ENCODE data around the gene ATP6V0B.

Gene ATP6V0B

DNA sequence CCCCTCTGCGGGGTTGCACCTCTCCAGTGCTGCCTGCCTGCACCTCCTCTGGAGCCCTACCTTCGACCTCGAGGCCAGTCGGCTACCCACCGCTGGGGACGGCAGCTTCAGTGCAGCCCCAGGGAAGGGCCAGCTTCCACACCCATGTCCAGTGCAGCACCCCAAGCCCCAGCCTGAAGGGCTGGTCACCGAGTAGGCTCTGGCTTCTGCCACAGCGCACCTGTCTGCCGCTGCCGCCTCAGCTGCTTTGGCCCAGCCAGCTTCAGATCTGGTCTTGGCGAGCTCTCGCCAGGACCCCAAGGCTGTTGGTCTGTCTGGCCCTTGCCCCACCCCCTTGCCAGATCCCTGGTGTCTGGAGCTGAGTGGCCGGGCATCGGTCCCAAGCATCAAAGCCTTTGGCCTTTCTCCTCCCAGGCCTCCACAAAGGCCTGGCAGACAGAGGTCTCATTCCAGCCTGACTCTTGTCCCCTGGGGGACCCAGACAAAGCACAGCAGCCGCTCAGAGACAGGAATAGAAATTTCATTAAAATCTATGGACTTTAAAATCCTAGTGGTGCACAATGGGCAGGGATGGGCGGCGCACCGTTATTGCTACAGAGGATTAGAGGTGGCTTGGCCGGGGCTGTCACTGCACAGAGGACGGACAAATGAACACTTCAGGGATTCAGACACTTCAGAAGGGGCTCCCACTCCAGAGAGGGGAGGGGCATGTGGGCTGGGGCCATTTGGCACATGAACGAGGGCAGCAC is 21.4 kb downstream of the ATP6V0B start:
- ChIA-PET CTCF (interaction anchor here (1.2 to 1.4 kb wide), 2 partner anchors 18 to 52 kb away, joined by 5 to 6 read pairs; no protein-coding TSS in a partner anchor), POLR2A (no interaction called here)
- TF ChIP-seq ZNF384 (IDR thresholded peaks at IDR 0.05) (no peak), SUZ12 (IDR thresholded peaks at IDR 0.05) (no peak), FOXM1 (IDR thresholded peaks at IDR 0.05; ENCODE audit: borderline replicate concordance) (no peak), CTBP1 (IDR thresholded peaks at IDR 0.05; ENCODE audit: borderline replicate concordance) (no peak), BHLHE40 (IDR thresholded peaks at IDR 0.05; ENCODE audit: borderline replicate concordance) (no peak), SP1 (IDR thresholded peaks at IDR 0.05) (no peak), HDGF (IDR thresholded peaks at IDR 0.05; ENCODE audit: borderline replicate concordance) (no peak), FOXK2 (IDR thresholded peaks at IDR 0.05) (no peak), TARDBP (IDR thresholded peaks at IDR 0.05) (no peak), LEF1 (IDR thresholded peaks at IDR 0.05; ENCODE audit: borderline replicate concordance) (no peak), FOXA1 (IDR thresholded peaks at IDR 0.05) (no peak), ARNT (IDR thresholded peaks at IDR 0.05) (no peak), L3MBTL2 (conservative IDR thresholded peaks at IDR 0.05) (no peak), ELF4 (IDR thresholded peaks at IDR 0.05) (no peak), NFRKB (IDR thresholded peaks at IDR 0.05) (no peak)
- TF ChIP-seq, protein P1, sequence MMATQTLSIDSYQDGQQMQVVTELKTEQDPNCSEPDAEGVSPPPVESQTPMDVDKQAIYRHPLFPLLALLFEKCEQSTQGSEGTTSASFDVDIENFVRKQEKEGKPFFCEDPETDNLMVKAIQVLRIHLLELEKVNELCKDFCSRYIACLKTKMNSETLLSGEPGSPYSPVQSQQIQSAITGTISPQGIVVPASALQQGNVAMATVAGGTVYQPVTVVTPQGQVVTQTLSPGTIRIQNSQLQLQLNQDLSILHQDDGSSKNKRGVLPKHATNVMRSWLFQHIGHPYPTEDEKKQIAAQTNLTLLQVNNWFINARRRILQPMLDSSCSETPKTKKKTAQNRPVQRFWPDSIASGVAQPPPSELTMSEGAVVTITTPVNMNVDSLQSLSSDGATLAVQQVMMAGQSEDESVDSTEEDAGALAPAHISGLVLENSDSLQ (IDR thresholded peaks at IDR 0.05) = no peak
- no peak for DNase-seq (ENCODE audit: extremely low spot score)

DNA sequence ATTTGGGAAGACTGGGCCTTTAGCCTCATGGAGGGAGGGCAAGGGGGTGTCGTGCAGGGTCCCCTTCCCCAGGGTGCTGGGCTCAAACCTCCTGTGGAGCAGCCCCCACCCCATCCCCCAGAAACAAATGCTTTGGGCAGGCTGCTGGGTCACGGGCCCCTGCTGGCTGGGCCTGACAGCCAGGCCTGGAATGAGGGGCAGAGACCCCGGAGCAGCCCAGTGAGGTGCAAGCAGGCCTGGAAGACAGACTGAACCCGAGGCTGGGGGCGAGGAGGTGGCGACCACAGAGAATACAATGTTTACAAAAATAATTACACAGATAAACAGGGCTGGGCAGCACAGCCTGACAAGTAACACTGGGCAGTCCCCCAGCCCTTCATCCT is 22.0 kb downstream of the ATP6V0B start:
- TF ChIP-seq ELF4 (IDR thresholded peaks at IDR 0.05) = no peak
- CTCF ChIA-PET = no interaction called here
- no peak for DNase-seq (ENCODE audit: extremely low spot score)
- POLR2A ChIA-PET = interaction anchor here (0.8 kb wide), 1 partner anchor 346 kb away, joined by 4 read pairs; the partner anchor contains the start of gene KDM4A

DNA sequence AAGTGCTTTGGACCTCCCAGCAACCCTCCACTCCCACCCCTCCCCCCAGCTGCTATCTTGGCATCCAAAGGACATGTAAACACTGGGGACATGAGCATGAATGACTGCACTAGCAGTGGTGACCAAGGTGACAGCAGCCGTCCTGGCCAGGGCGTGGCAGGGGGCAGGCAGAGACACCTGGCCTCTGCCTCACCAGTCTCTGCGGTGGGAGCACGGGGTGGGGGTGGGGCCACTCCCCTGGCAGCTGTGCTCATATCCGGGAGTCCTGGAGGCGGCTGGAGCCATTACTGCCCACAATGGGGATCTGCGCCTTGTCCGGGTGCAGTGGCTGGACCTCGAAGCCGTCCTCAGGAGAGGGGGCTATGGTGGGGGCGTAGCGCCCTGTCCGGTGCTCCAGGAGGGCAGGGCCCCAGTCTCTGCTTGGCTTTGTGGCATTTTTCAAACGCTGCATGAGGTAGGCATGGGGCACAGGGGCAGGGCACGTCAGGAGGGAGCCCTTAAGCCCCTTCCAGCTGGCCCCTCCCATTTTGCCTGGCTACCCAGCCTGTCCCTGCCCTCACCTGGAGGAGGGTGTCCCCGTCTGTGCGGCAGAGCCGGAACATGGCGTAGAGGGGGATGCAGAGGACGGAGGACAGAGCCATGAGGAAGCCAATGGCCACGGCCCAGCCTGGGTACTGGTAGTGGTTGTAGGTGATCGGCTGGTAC is 22.7 kb downstream of the ATP6V0B start:
- no peak for TF ChIP-seq FOXK2 (IDR thresholded peaks at IDR 0.05)
- TF ChIP-seq TARDBP (IDR thresholded peaks at IDR 0.05) = no peak
- no peak for TF ChIP-seq HDGF (IDR thresholded peaks at IDR 0.05; ENCODE audit: borderline replicate concordance)
- no peak for TF ChIP-seq ELF4 (IDR thresholded peaks at IDR 0.05)
- TF ChIP-seq, protein P1 (IDR thresholded peaks at IDR 0.05) = no peak
- TF ChIP-seq FOXM1 (IDR thresholded peaks at IDR 0.05; ENCODE audit: borderline replicate concordance) = no peak
- POLR2A ChIA-PET = interaction anchor here (0.8 to 2.0 kb wide), 2 partner anchors 22 to 347 kb away, joined by 4 to 7 read pairs; partner anchors contain the start of genes ATP6V0B and KDM4A
- CTCF ChIA-PET = no interaction called here
- DNase-seq (ENCODE audit: extremely low spot score) = no peak

DNA sequence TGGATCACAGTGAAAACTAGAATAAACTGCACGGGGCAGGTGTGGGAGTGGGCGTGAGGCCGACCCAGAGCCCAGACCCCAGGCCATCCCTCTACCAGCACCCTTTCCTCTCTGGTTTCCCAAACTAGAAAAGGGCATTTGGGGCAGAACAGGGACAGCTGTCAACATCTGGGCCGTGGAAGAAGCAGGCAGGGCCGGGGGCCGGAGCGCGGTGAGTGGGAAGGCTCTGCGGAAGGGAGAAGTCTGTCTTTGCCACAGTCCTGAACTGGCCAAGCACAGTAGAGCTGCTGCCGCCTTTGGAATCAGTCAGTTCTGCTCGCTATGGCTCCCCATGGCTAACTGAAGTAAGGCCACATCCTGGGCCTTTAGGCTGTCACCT is 23.2 kb downstream of the ATP6V0B start:
- ChIA-PET CTCF (no interaction called here), POLR2A (interaction anchor here (2.0 kb wide), 1 partner anchor 23 kb away, joined by 7 read pairs; the partner anchor contains the start of gene ATP6V0B)
- TF ChIP-seq TARDBP (IDR thresholded peaks at IDR 0.05) = no peak
- TF ChIP-seq ELF4 (IDR thresholded peaks at IDR 0.05) = no peak
- no peak for TF ChIP-seq FOXM1 (IDR thresholded peaks at IDR 0.05; ENCODE audit: borderline replicate concordance)
- TF ChIP-seq, protein P1 (IDR thresholded peaks at IDR 0.05) = no peak
- no peak for TF ChIP-seq BHLHE40 (IDR thresholded peaks at IDR 0.05; ENCODE audit: borderline replicate concordance)
- no peak for TF ChIP-seq LEF1 (IDR thresholded peaks at IDR 0.05; ENCODE audit: borderline replicate concordance)
- TF ChIP-seq ARNT (IDR thresholded peaks at IDR 0.05) = no peak
- no peak for DNase-seq (ENCODE audit: extremely low spot score)

DNA sequence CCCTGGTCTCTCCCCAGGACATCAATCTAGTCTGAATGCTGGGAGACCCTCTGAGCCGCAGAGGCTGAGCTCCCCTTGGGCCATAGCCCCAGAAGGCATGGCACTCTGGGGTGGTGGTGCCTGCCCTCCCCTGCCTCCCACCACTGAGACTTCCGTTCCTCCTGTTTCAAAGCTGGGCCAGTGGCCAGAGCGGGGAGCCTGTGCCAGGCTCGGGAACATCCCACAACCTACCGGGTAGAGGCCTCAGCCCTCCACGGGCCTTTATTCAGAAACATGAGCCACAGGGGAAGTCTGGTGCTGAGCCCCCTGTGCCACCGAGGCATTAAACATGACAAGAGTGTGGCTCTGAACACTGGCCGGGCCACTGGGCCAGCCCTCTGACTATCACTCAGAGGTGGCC is 24.7 kb downstream of the ATP6V0B start:
- no peak for DNase-seq (ENCODE audit: extremely low spot score)
- POLR2A ChIA-PET = interaction anchor here (2.0 kb wide), 1 partner anchor 24 kb away, joined by 7 read pairs; the partner anchor contains the start of gene ATP6V0B
- CTCF ChIA-PET = interaction anchor here (0.9 to 1.3 kb wide), 2 partner anchors 48 to 57 kb away, joined by 3 to 4 read pairs; no protein-coding TSS in a partner anchor
- no peak for TF ChIP-seq ZNF384 (IDR thresholded peaks at IDR 0.05)
- no peak for TF ChIP-seq CTBP1 (IDR thresholded peaks at IDR 0.05; ENCODE audit: borderline replicate concordance)

DNA sequence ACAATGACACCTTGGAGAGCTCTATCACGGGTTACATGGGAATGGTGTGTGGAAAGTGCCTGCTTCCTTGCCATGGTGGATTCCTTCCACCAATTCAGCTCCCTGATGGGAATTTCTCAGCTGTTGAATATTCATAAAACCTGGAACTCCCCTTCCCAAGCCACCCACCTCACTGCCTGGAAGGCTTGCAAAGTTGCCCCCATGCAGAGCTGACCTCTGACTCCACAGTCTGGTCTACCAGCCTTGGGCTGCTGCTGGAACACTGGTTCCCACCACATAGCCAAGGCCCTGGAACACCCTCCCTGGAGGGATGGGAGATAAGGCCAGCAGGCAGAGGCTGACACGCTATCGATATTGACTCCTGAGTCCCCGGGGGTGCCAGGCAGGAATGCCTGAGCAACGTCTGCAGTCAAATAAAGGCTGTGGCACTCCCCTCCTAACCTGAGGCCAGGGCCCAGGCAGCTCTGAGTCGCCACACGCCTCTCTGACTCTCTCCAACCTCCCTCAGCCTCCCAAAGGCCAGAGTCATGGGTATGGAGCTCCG is 25.4 kb downstream of the ATP6V0B start:
- POLR2A ChIA-PET = no interaction called here
- no peak for TF ChIP-seq ELF4 (IDR thresholded peaks at IDR 0.05)
- no peak for TF ChIP-seq LEF1 (IDR thresholded peaks at IDR 0.05; ENCODE audit: borderline replicate concordance)
- TF ChIP-seq L3MBTL2 (conservative IDR thresholded peaks at IDR 0.05) = no peak
- TF ChIP-seq FOXK2 (IDR thresholded peaks at IDR 0.05) = no peak
- TF ChIP-seq SUZ12 (IDR thresholded peaks at IDR 0.05) = no peak
- TF ChIP-seq FOXM1 (IDR thresholded peaks at IDR 0.05; ENCODE audit: borderline replicate concordance) = no peak
- TF ChIP-seq, protein P1 (IDR thresholded peaks at IDR 0.05) = no peak
- no peak for TF ChIP-seq TARDBP (IDR thresholded peaks at IDR 0.05)
- TF ChIP-seq HDGF (IDR thresholded peaks at IDR 0.05; ENCODE audit: borderline replicate concordance) = no peak
- TF ChIP-seq BHLHE40 (IDR thresholded peaks at IDR 0.05; ENCODE audit: borderline replicate concordance) = no peak
- no peak for TF ChIP-seq SP1 (IDR thresholded peaks at IDR 0.05)
- no peak for TF ChIP-seq FOXA1 (IDR thresholded peaks at IDR 0.05)
- TF ChIP-seq ARNT (IDR thresholded peaks at IDR 0.05) = no peak
- TF ChIP-seq NFRKB (IDR thresholded peaks at IDR 0.05) = no peak
- CTCF ChIA-PET = interaction anchor here (1.2 to 1.3 kb wide), 2 partner anchors 37 to 47 kb away, joined by 4 read pairs; no protein-coding TSS in a partner anchor
- no peak for DNase-seq (ENCODE audit: extremely low spot score)
